H1 (cell line): ENCODE data around the gene TMEM39A. TPM values are rescaled to one million over a fixed set of nuclear protein-coding genes. Genes with fewer than 3 reads are reported as not detected.

Experiments
- CTCF ChIA-PET: fragments of 300-600 bp; sonication (Branson Sonifier 250); formaldehyde crosslinking; loops from one replicate; lab custom pipeline; 2021; ENCODE audit not compliant: partially characterized antibody; lab: Charles Lee
- POLR2A ChIA-PET: fragments of 300-600 bp; sonication (Branson Sonifier 250); formaldehyde crosslinking; loops from one replicate; lab custom pipeline; 2021; ENCODE audit warnings: inconsistent platforms; ENCODE audit not compliant: partially characterized antibody; lab: Charles Lee
- DNase-seq, 2 experiments: peaks; one replicate each; pipeline versions ENCODE4 v3.0.0 to v3.0.0-alpha.2; 2010 to 2022; ENCODE audit warnings: low spot score in 2 of 2, low read depth in 1 of 2, mixed read lengths in 1 of 2
- FAIRE-seq: peaks from 2 replicates; lab custom pipeline; 2011; peaks lifted over from hg19 to GRCh38; lab: Jason Lieb, UNC
- H2AFZ ChIP-seq: 2 replicates; pipeline ENCODE4 v1.8.1; 2012; ENCODE audit warnings: low read length, inconsistent platforms
- H2AK5ac ChIP-seq: 2 replicates; pipeline ENCODE4 v1.6.1; 2013; ENCODE audit warnings: low read depth, low read length
- H2BK120ac ChIP-seq: replicated peaks from 2 replicates; pipeline ENCODE3; 2013; ENCODE audit warnings: low read depth, low read length, inconsistent platforms
- H2BK12ac ChIP-seq: 2 replicates; pipeline ENCODE4 v1.6.1; 2013; ENCODE audit warnings: low read depth, low read length
- H2BK15ac ChIP-seq: 2 replicates; pipeline ENCODE4 v1.6.1; 2013; ENCODE audit warnings: low read length
- H2BK20ac ChIP-seq: 2 replicates; pipeline ENCODE4 v1.6.1; 2013; ENCODE audit warnings: low read length
- H2BK5ac ChIP-seq: 2 replicates; pipeline ENCODE4 v1.6.1; 2013; ENCODE audit warnings: low read depth, low read length
- H3K14ac ChIP-seq: 2 replicates; pipeline ENCODE4 v1.6.1; 2013; ENCODE audit warnings: inconsistent platforms; ENCODE audit not compliant: insufficient read length
- H3K18ac ChIP-seq: 2 replicates; pipeline ENCODE4 v1.6.1; 2013; ENCODE audit warnings: low read length; ENCODE audit errors: extremely low read depth
- H3K23ac ChIP-seq: 2 replicates; pipeline ENCODE4 v1.6.1; 2013; ENCODE audit warnings: inconsistent platforms; ENCODE audit not compliant: insufficient read length
- H3K23me2 ChIP-seq: 2 replicates; pipeline ENCODE4 v1.6.1; 2013; ENCODE audit warnings: low read depth, low read length
- H3K27ac ChIP-seq: 2 replicates; pipeline ENCODE4 v1.6.1; 2011; ENCODE audit warnings: low read depth, low read length, inconsistent platforms
- H3K27me3 ChIP-seq, 4 experiments: replicated peaks in 1 of 4; 1 replicate in 1 of 4; 2 replicates in 3 of 4; pipeline versions ENCODE4 v1.6.1 to v1.8.1; 2011 to 2013; ENCODE audit warnings: low read length in 3 of 4, mild to moderate bottlenecking in 3 of 4, inconsistent platforms in 2 of 4, mixed read lengths in 2 of 4, moderate library complexity in 1 of 4; ENCODE audit not compliant: control insufficient read depth in 3 of 4, insufficient read depth in 3 of 4; ENCODE audit errors: extremely low read depth in 1 of 4
- H3K36me3 ChIP-seq, 4 experiments: 2 replicates each; pipeline versions ENCODE4 v1.6.1 to v1.8.1; 2011 to 2013; ENCODE audit warnings: mild to moderate bottlenecking in 4 of 4, low read length in 3 of 4, moderate library complexity in 2 of 4, control low read depth in 1 of 4, inconsistent platforms in 1 of 4; ENCODE audit not compliant: insufficient read depth in 4 of 4, control insufficient read depth in 2 of 4
- H3K4ac ChIP-seq: replicated peaks from 2 replicates; pipeline ENCODE3; 2013; ENCODE audit warnings: low read length, low read depth, mixed read lengths, inconsistent platforms; ENCODE audit not compliant: insufficient read length
- H3K4me1 ChIP-seq, 4 experiments: replicated peaks in 1 of 4; 1 replicate in 1 of 4; 2 replicates in 3 of 4; pipeline versions ENCODE4 v1.6.1 to v1.8.1; 2011 to 2013; ENCODE audit warnings: low read length in 3 of 4, inconsistent platforms in 2 of 4, mixed read lengths in 1 of 4; ENCODE audit not compliant: insufficient read depth in 4 of 4, control insufficient read depth in 3 of 4
- H3K4me2 ChIP-seq, 2 experiments: 2 replicates each; pipeline versions ENCODE4 v1.6.1 to v1.8.1; 2011 to 2013; ENCODE audit warnings: low read depth in 2 of 2, low read length in 2 of 2, control low read depth in 1 of 2, inconsistent platforms in 1 of 2, mild to moderate bottlenecking in 1 of 2; ENCODE audit not compliant: insufficient read depth in 1 of 2
- H3K4me3 ChIP-seq, 4 experiments: fragments of 200-600, 300-600 bp in 1 of 4; sonication (generic), shearing (Covaris generic), sonication (Bioruptor Twin) in 1 of 4; 2 replicates each; pipeline versions ENCODE4 v1.5.1 to v1.8.1; 2011 to 2016; ENCODE audit warnings: low read length in 4 of 4, low read depth in 3 of 4, control low read depth in 2 of 4, inconsistent platforms in 2 of 4, mild to moderate bottlenecking in 2 of 4, mixed read lengths in 1 of 4, moderate library complexity in 1 of 4; ENCODE audit not compliant: insufficient read depth in 2 of 4; ENCODE audit errors: extremely low read depth in 1 of 4
- H3K56ac ChIP-seq: replicated peaks from 2 replicates; pipeline ENCODE3; 2013; ENCODE audit warnings: low read depth, mild to moderate bottlenecking, mixed read lengths, low read length, inconsistent platforms; ENCODE audit not compliant: insufficient read length
- H3K79me1 ChIP-seq: 2 replicates; pipeline ENCODE4 v1.6.1; 2013; ENCODE audit warnings: low read depth, low read length, control low read depth
- H3K79me2 ChIP-seq, 2 experiments: 2 replicates each; pipeline versions ENCODE4 v1.6.1 to v1.8.1; 2012 to 2013; ENCODE audit warnings: low read length in 2 of 2, mild to moderate bottlenecking in 2 of 2, inconsistent platforms in 1 of 2; ENCODE audit not compliant: insufficient read depth in 2 of 2, control insufficient read depth in 1 of 2
- H3K9ac ChIP-seq, 4 experiments: replicated peaks in 1 of 4; 1 replicate in 1 of 4; 2 replicates in 3 of 4; pipeline versions ENCODE4 v1.6.1 to v1.8.1; 2011 to 2013; ENCODE audit warnings: low read depth in 3 of 4, low read length in 3 of 4, control low read depth in 2 of 4, mild to moderate bottlenecking in 2 of 4, moderate library complexity in 2 of 4, inconsistent platforms in 1 of 4; ENCODE audit errors: extremely low read depth in 1 of 4
- H3K9me3 ChIP-seq, 2 experiments: 2 replicates each; pipeline versions ENCODE4 v1.6.1 to v1.8.1; 2012 to 2013; ENCODE audit warnings: mild to moderate bottlenecking in 2 of 2, moderate library complexity in 2 of 2, control low read depth in 1 of 2, inconsistent platforms in 1 of 2, low read depth in 1 of 2, low read length in 1 of 2, mixed read lengths in 1 of 2; ENCODE audit not compliant: insufficient read depth in 2 of 2
- H4K20me1 ChIP-seq, 2 experiments: replicated peaks in 1 of 2; 2 replicates each; pipeline versions ENCODE3 to v1.8.1; 2011 to 2013; ENCODE audit warnings: inconsistent platforms in 2 of 2, low read length in 2 of 2, mild to moderate bottlenecking in 1 of 2; ENCODE audit not compliant: insufficient read depth in 2 of 2, control insufficient read depth in 1 of 2
- H4K5ac ChIP-seq: 2 replicates; pipeline ENCODE4 v1.6.1; 2013; ENCODE audit warnings: low read length, low read depth, mixed read lengths, inconsistent platforms; ENCODE audit not compliant: insufficient read length
- H4K8ac ChIP-seq: 2 replicates; pipeline ENCODE4 v1.8.0; 2013; ENCODE audit warnings: mild to moderate bottlenecking, moderate library complexity, low read length, inconsistent platforms; ENCODE audit not compliant: insufficient read depth; ENCODE audit errors: extremely low read depth
- H4K91ac ChIP-seq: replicated peaks from 2 replicates; pipeline ENCODE3; 2013; ENCODE audit warnings: low read length, mixed read lengths, inconsistent platforms; ENCODE audit not compliant: insufficient read length
- KDM1A ChIP-seq: fragments of 200-600, 300-600 bp; sonication (generic); IDR thresholded peaks from 2 replicates; pipeline ENCODE4 v1.7.1; 2016; ENCODE audit warnings: mild to moderate bottlenecking, low read length, borderline replicate concordance
- RAD21 ChIP-seq, 2 experiments: IDR thresholded peaks in 1 of 2; conservative IDR thresholded peaks in 1 of 2; 2 replicates each; pipeline ENCODE4 v1.6.1; 2011; ENCODE audit warnings: low read depth in 2 of 2, low read length in 2 of 2, improper control_type of control experiment in 1 of 2, inconsistent platforms in 1 of 2, mild to moderate bottlenecking in 1 of 2, moderate library complexity in 1 of 2
- WGBS, 2 experiments: shearing (Covaris generic) in 1 of 2; methylation state at CpG; one replicate each; pipeline versions ENCODE4 v1.1.6 to v1.1.7; 2013 to 2015; ENCODE audit warnings: low lambda C conversion rate in 2 of 2, mixed read lengths in 2 of 2, inconsistent platforms in 1 of 2, low coverage in 1 of 2, missing lambda C conversion rate in 1 of 2; ENCODE audit not compliant: insufficient replicate concordance in 2 of 2, insufficient coverage in 1 of 2, insufficient read length in 1 of 2; ENCODE audit errors: extremely low coverage in 1 of 2, missing lambda C conversion rate in 1 of 2; 5-methylcytosine and 5-hydroxymethylcytosine counted together
- polyA plus RNA-seq, 7 experiments: library from polyadenylated mRNA; depleted of rRNA in 3 of 7; stranded (reverse) in 5 of 7; unstranded in 2 of 7; fragments of >200 nt in 5 of 7; fragments of 200-250 nt in 2 of 7; gene quantifications; 1 replicate in 5 of 7; 2 replicates in 1 of 7; 4 replicates in 1 of 7; pipeline versions ENCODE4 v1.2.1 to v1.2.3, GENCODE V29; 2011 to 2013; ENCODE audit warnings: missing spikeins in 2 of 7, mixed read lengths in 2 of 7
- total RNA-seq: library from RNA; stranded (reverse); fragmentation: NEBNext Ultra II Directional; extraction: Animal tissue kit (Norgen Biotek cat#: 25700); gene quantifications from 2 replicates; pipeline ENCODE4 v1.2.1, GENCODE V29; 2021

The TMEM39A gene
- total and polyA plus RNA-seq, 2 of the 8 experiments (the other 6 are each of a cell fraction or from before 2014, with no cell fraction given): 26.8 to 36.1 TPM

GRCh38 chr3:119434703-119435102 is 28.7 kb downstream of the TMEM39A start:
- Histone ChIP-seq H3K79me1 (no peaks in the 10 kb centered on the region), H2AFZ (no peak overlapping the region), H3K79me2 (no peaks in the 10 kb centered on the region), H2AK5ac (no peak overlapping the region), H3K27ac (no peak overlapping the region), H2BK20ac (no peak overlapping the region), H3K4ac (no peak overlapping the region), H3K23ac (no peak overlapping the region), H3K36me3 (peaks cover 33 to 82% (median 64%) of the 10 kb centered on the region in 4 experiments), H3K56ac (no peak overlapping the region), H2BK12ac (no peak overlapping the region), H2BK120ac (no peak overlapping the region), H4K5ac (no peak overlapping the region), H4K20me1 (no peaks in the 10 kb centered on the region), H3K23me2 (no peaks in the 10 kb centered on the region), H3K27me3 (no peaks in the 10 kb centered on the region), H3K4me3 (no peak overlapping the region), H3K18ac (no peak overlapping the region), H3K9ac (no peak overlapping the region), H2BK15ac (no peak overlapping the region), H4K8ac (no peak overlapping the region; the same call in 1 of the 2 replicates), H3K14ac (no peak overlapping the region), H3K4me2 (no peak overlapping the region), H3K4me1 (no peaks in the 10 kb centered on the region), H3K9me3 (peaks cover 5 to 6% of the 10 kb centered on the region in 2 experiments; a peak in 2 of 4 replicates), H2BK5ac (no peak overlapping the region), H4K91ac (no peak overlapping the region)
- DNase-seq (no peak), FAIRE-seq (no peak)
- ChIA-PET POLR2A (interaction anchor here (0.8 to 1.4 kb wide), 2 partner anchors 29 to 64 kb away, joined by 3 read pairs; partner anchors contain the start of genes TIMMDC1 and TMEM39A), CTCF (interaction anchor here (1.0 to 1.4 kb wide), 4 partner anchors 24 to 246 kb away, joined by 3 to 4 read pairs (median 3); partner anchors contain the start of gene B4GALT4)
- TF ChIP-seq KDM1A (no peak), RAD21 (IDR thresholded peaks at IDR 0.05 in 1 of 2, conservative IDR thresholded peaks at IDR 0.05 in 1 of 2; ENCODE audit: low read depth in 2 of 2, low read length in 2 of 2) (peak in 1 of 2 experiments; percentile 7; a peak in 1 of 4 replicates)
- 95% methylated on average over 4 of the region's 4 CpGs; no CpG with 5 or more reads in 1 of the 2 experiments for WGBS, 2 experiments
